B cell (primary cell): Measurements from ENCODE around the gene JADE1.

Experiments
- EZH2 ChIP-seq: IDR thresholded peaks from 2 replicates; pipeline ENCODE4 v1.6.1; 2012; ENCODE audit warnings: borderline replicate concordance, low read depth, mild to moderate bottlenecking, moderate library complexity, low read length; ENCODE audit not compliant: insufficient read depth, poor library complexity, severe bottlenecking
- TF ChIP-seq, protein P1 (sequence below): fragments of 200-600 bp; IDR thresholded peaks from one replicate; pipeline ENCODE4 v1.8.0; 2022; ENCODE audit warnings: antibody characterized with exemption, mild to moderate bottlenecking

DNA sequence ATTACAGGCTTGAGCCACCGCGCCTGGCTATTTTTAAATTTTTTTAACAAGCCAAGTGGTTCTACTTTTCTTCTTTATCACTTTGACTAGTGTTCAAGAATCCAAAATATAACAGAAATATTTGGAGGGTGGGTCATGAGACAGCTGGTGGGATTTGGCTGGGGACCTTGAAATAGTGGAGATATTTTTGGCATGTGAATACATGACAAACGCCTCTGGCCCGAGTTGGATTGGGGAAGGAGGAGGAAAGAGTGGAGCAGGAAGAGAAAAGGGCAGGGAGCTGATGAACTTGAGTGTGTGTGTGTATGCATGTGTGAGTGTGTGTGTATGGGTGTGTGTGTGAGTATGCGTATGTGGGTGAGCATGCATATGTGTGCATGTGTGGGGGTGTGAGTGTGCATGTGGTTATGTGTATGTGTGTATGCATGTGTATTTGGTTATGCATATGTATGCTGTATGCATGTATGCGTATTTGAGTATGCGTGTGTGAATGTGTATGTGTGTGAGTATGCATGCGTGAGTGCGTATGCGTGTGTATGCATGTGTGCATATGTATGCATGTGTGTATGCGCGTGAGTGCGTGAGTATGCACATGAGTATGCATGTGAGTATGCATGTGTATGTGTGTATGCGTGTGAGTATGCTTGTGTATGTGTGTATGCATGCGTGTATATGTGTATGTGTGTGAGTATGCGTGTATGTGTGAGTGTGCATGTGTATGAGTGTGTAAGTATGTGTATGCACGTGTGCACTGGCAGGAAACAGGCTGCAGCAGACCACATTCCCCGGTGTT is 49.6 kb downstream of the JADE1 start:
- TF ChIP-seq, protein P1, sequence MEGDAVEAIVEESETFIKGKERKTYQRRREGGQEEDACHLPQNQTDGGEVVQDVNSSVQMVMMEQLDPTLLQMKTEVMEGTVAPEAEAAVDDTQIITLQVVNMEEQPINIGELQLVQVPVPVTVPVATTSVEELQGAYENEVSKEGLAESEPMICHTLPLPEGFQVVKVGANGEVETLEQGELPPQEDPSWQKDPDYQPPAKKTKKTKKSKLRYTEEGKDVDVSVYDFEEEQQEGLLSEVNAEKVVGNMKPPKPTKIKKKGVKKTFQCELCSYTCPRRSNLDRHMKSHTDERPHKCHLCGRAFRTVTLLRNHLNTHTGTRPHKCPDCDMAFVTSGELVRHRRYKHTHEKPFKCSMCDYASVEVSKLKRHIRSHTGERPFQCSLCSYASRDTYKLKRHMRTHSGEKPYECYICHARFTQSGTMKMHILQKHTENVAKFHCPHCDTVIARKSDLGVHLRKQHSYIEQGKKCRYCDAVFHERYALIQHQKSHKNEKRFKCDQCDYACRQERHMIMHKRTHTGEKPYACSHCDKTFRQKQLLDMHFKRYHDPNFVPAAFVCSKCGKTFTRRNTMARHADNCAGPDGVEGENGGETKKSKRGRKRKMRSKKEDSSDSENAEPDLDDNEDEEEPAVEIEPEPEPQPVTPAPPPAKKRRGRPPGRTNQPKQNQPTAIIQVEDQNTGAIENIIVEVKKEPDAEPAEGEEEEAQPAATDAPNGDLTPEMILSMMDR = no peak
- TF ChIP-seq EZH2 = no peak
